Coronary artery (tissue), 2 donors: ENCODE results near the gene MAGI1.

Experiments
- DNase-seq: peaks from one replicate; pipeline ENCODE4 v3.0.0-alpha.2; 2017; ENCODE audit warnings: low spot score
- H3K27ac ChIP-seq, 2 donors: fragments of 200-600 bp; sonication (generic); one replicate each; pipeline ENCODE4 v1.5.1; 2016 to 2019
- H3K4me3 ChIP-seq: fragments of 200-600 bp; sonication (generic); 2 replicates; pipeline ENCODE4 v1.5.1; 2016; ENCODE audit warnings: mild to moderate bottlenecking, moderate library complexity
- CTCF ChIP-seq: fragments of 200-600 bp; sonication (generic); IDR thresholded peaks from one replicate; pipeline ENCODE4 v1.5.1; 2019; ENCODE audit warnings: antibody characterized with exemption

The MAGI1 gene

GRCh38 chr3:66038726-66039589 lies at the start of gene MAGI1:
TSS of gene MAGI1 (minus strand) at chr3:66038918. CDS start at chr3:66038308, 610 bp downstream.
- TF ChIP-seq CTCF = no peak
- Histone ChIP-seq H3K27ac (peak within 1 kb of the TSS; percentile 92 to 96), H3K4me3 (peak within 1 kb of the TSS; percentile 90)
- peak; percentile 94 for DNase-seq

GRCh38 chr3:66083784-66084213 lies 45.1 kb upstream of the MAGI1 start:
- Histone ChIP-seq H3K27ac (no peak overlapping the region), H3K4me3 (no peak overlapping the region)
- no peak for DNase-seq
- no peak for TF ChIP-seq CTCF

- Histone ChIP-seq H3K4me3 (no peak overlapping the region), H3K27ac (no peak overlapping the region)
- no peak for TF ChIP-seq CTCF
- no peak for DNase-seq
Observed at GRCh38 chr3:66083096-66083678, 44.5 kb upstream of the MAGI1 start.

- no peak for DNase-seq
- Histone ChIP-seq H3K27ac (no peak overlapping the region), H3K4me3 (no peak overlapping the region)
- TF ChIP-seq CTCF = no peak
Observed at GRCh38 chr3:66082679-66083078, 44.0 kb upstream of the MAGI1 start.

GRCh38 chr3:66080167-66080566 lies 41.4 kb upstream of the MAGI1 start:
- no peak overlapping the region for H3K27ac ChIP-seq
- no peak for TF ChIP-seq CTCF
- DNase-seq = no peak
- no peak overlapping the region for H3K4me3 ChIP-seq

- H3K27ac ChIP-seq = no peak overlapping the region
- no peak overlapping the region for H3K4me3 ChIP-seq
- DNase-seq = no peak
- TF ChIP-seq CTCF = no peak
Observed at GRCh38 chr3:66077973-66078372, 39.3 kb upstream of the MAGI1 start.
